Keratinocyte (primary cell): ENCODE measurements around the gene CEP57L1. TPM values are rescaled to one million over a fixed set of nuclear protein-coding genes. Genes with fewer than 3 reads are reported as not detected.

Experiments
- DNase-seq: peaks from one replicate; pipeline ENCODE4 v3.0.0-alpha.2; 2011; ENCODE audit warnings: low read depth, missing footprints, low spot score
- FAIRE-seq: peaks from 2 replicates; lab custom pipeline; 2011; peaks lifted over from hg19 to GRCh38; lab: Jason Lieb, UNC
- H2AFZ ChIP-seq: 2 replicates; pipeline ENCODE4 v1.6.0; 2012; ENCODE audit warnings: low read length, control low read depth, inconsistent platforms; ENCODE audit not compliant: control insufficient read depth
- H3K27ac ChIP-seq: 2 replicates; pipeline ENCODE4 v1.5.1; 2011; ENCODE audit warnings: low read length; ENCODE audit not compliant: control insufficient read depth, insufficient read depth
- H3K27me3 ChIP-seq: 3 replicates; pipeline ENCODE4 v1.6.0; 2011; ENCODE audit warnings: low read length; ENCODE audit not compliant: control insufficient read depth, insufficient read depth; ENCODE audit errors: extremely low read depth
- H3K36me3 ChIP-seq, 2 experiments: 2 replicates in 1 of 2; 3 replicates in 1 of 2; pipeline ENCODE4 v1.5.1; 2011; ENCODE audit warnings: low read length in 2 of 2, mild to moderate bottlenecking in 1 of 2; ENCODE audit not compliant: control insufficient read depth in 2 of 2, insufficient read depth in 2 of 2; ENCODE audit errors: extremely low read depth in 1 of 2
- H3K4me1 ChIP-seq: 3 replicates; pipeline ENCODE4 v1.5.1; 2011; ENCODE audit warnings: low read length; ENCODE audit not compliant: control insufficient read depth, insufficient read depth; ENCODE audit errors: extremely low read depth
- H3K4me2 ChIP-seq: 3 replicates; pipeline ENCODE4 v1.6.0; 2011; ENCODE audit warnings: low read depth, low read length; ENCODE audit not compliant: control insufficient read depth, insufficient read depth; ENCODE audit errors: extremely low read depth
- H3K4me3 ChIP-seq, 3 experiments: fragments of 200-600 bp in 1 of 3; sonication (generic) in 1 of 3; 2 replicates in 2 of 3; 3 replicates in 1 of 3; pipeline ENCODE4 v1.5.1; 2011 to 2016; ENCODE audit warnings: low read length in 3 of 3, mild to moderate bottlenecking in 3 of 3, control low read depth in 2 of 3, inconsistent platforms in 1 of 3, low read depth in 1 of 3, mixed read lengths in 1 of 3, mixed run types in 1 of 3, moderate library complexity in 1 of 3; ENCODE audit not compliant: control insufficient read depth in 2 of 3, insufficient read depth in 2 of 3; ENCODE audit errors: extremely low read depth in 1 of 3
- H3K79me2 ChIP-seq: 2 replicates; pipeline ENCODE4 v1.6.0; 2012; ENCODE audit warnings: low read length; ENCODE audit not compliant: control insufficient read depth, insufficient read depth
- H3K9ac ChIP-seq: 3 replicates; pipeline ENCODE4 v1.6.0; 2011; ENCODE audit warnings: low read length; ENCODE audit not compliant: control insufficient read depth, insufficient read depth; ENCODE audit errors: extremely low read depth
- H3K9me1 ChIP-seq: 3 replicates; pipeline ENCODE4 v1.6.0; 2011; ENCODE audit warnings: low read length; ENCODE audit not compliant: control insufficient read depth, insufficient read depth; ENCODE audit errors: extremely low read depth
- H3K9me3 ChIP-seq: 2 replicates; pipeline ENCODE4 v1.5.1; 2012; ENCODE audit warnings: low read depth, low read length; ENCODE audit not compliant: control insufficient read depth
- H4K20me1 ChIP-seq: 3 replicates; pipeline ENCODE4 v1.6.0; 2011; ENCODE audit warnings: low read length; ENCODE audit not compliant: control insufficient read depth, insufficient read depth; ENCODE audit errors: extremely low read depth
- CTCF ChIP-seq, 3 experiments: IDR thresholded peaks in 1 of 3; conservative IDR thresholded peaks in 1 of 3; optimal IDR thresholded peaks in 1 of 3; 2 replicates in 2 of 3; 3 replicates in 1 of 3; pipeline versions ENCODE3 to v1.5.1; 2011; ENCODE audit warnings: low read length in 3 of 3, mild to moderate bottlenecking in 3 of 3, moderate library complexity in 2 of 3, control low read depth in 1 of 3, inconsistent platforms in 1 of 3; ENCODE audit not compliant: insufficient read depth in 2 of 3; ENCODE audit errors: extremely low read depth in 1 of 3
- EZH2 ChIP-seq: IDR thresholded peaks from one replicate; pipeline ENCODE4 v1.6.1; 2012; ENCODE audit warnings: inconsistent platforms, mild to moderate bottlenecking, low read length, moderate library complexity
- dilution Hi-C: fragments of 300-500 bp; cut with MboI; formaldehyde crosslinking; loops from one replicate; pipeline ENCODE4 v1.7.0; 2020; ENCODE audit warnings: low sequenced_read_pairs; ENCODE audit not compliant: extremely low pct_ligation_motif_present
- polyA plus RNA-seq, 5 experiments: library from polyadenylated mRNA; depleted of rRNA in 3 of 5; stranded (reverse) in 3 of 5; stranded (forward) in 1 of 5; unstranded in 1 of 5; fragments of >200 nt; gene quantifications; 1 replicate in 1 of 5; 2 replicates in 3 of 5; 3 replicates in 1 of 5; pipeline versions ENCODE4 v1.2.1 to v1.2.3, GENCODE V29; 2011 to 2012; ENCODE audit warnings: missing spikeins in 2 of 5, low read depth in 1 of 5, low replicate concordance in 1 of 5

CEP57L1 gene
- polyA plus RNA-seq, 1 donor (not counting 4 experiments of a cell fraction or from before 2014, with no cell fraction given), result 14.2 TPM

GRCh38 chr6:109081026-109081425 is 14.3 kb upstream of the CEP57L1 start:
- DNase-seq, result no peak

GRCh38 chr6:109081516-109082187 is 13.7 kb upstream of the CEP57L1 start:
- Histone ChIP-seq H3K4me1 (no peaks in the 10 kb centered on the region), H3K27me3 (no peaks in the 10 kb centered on the region), H3K27ac (no peak overlapping the region), H3K36me3 (no peaks in the 10 kb centered on the region), H3K79me2 (no peaks in the 10 kb centered on the region), H3K4me2 (no peak overlapping the region), H3K4me3 (no peak overlapping the region), H3K9me3 (no peaks in the 10 kb centered on the region), H3K9ac (no peak overlapping the region), H4K20me1 (no peaks in the 10 kb centered on the region), H2AFZ (no peak overlapping the region), H3K9me1 (no peaks in the 10 kb centered on the region)
- TF ChIP-seq CTCF (optimal IDR thresholded peaks at IDR 0.05 in 1 of 3, IDR thresholded peaks at IDR 0.05 in 1 of 3, conservative IDR thresholded peaks at IDR 0.05 in 1 of 3; ENCODE audit: extremely low read depth in 1 of 3, insufficient read depth in 2 of 3, low read length in 3 of 3) (no peak), EZH2 (no peak)
- no peak for FAIRE-seq
- no peak for DNase-seq
- dilution Hi-C loops, result no loop called here

More at GRCh38 chr6:109081026-109081425, 14.3 kb upstream of the CEP57L1 start:
- no peak for FAIRE-seq
- no peaks in the 10 kb centered on the region for H3K27me3 ChIP-seq
- no peaks in the 10 kb centered on the region for H4K20me1 ChIP-seq
- H3K4me1 ChIP-seq, result no peaks in the 10 kb centered on the region
- dilution Hi-C loops, result no loop called here
- H3K4me3 ChIP-seq, result no peak overlapping the region
- no peak overlapping the region for H2AFZ ChIP-seq
- no peaks in the 10 kb centered on the region for H3K9me1 ChIP-seq
- H3K36me3 ChIP-seq, result no peaks in the 10 kb centered on the region
- no peaks in the 10 kb centered on the region for H3K79me2 ChIP-seq
- H3K9ac ChIP-seq, result no peak overlapping the region
- H3K9me3 ChIP-seq, result no peaks in the 10 kb centered on the region
- TF ChIP-seq CTCF (optimal IDR thresholded peaks at IDR 0.05 in 1 of 3, IDR thresholded peaks at IDR 0.05 in 1 of 3, conservative IDR thresholded peaks at IDR 0.05 in 1 of 3; ENCODE audit: extremely low read depth in 1 of 3, insufficient read depth in 2 of 3, low read length in 3 of 3) (no peak), EZH2 (no peak)
- no peak overlapping the region for H3K4me2 ChIP-seq
- no peak overlapping the region for H3K27ac ChIP-seq
